ENCODE results near the gene PCP4L1.
"Not testable (repeated sequence)": the region's sequence is repeated elsewhere in the genome, so short reads cannot be mapped to it uniquely, and the experiment has no call there.

The PCP4L1 gene

GRCh38 chr1:161228032-161228431 lies 30.5 kb upstream of the PCP4L1 start:
- DNase-seq (ENCODE audit: low read depth): peak; percentile 30

GRCh38 chr1:161229896-161230295 lies 28.6 kb upstream of the PCP4L1 start:
- peak; percentile 43 for DNase-seq (ENCODE audit: low read depth)

- no peak for DNase-seq (ENCODE audit: low read depth)
These were observed 27.8 kb upstream of the PCP4L1 start for GRCh38 chr1:161230762-161231161.

GRCh38 chr1:161233102-161233501 lies 25.4 kb upstream of the PCP4L1 start:
- DNase-seq (ENCODE audit: low read depth): no peak

GRCh38 chr1:161235957-161236775 lies 22.4 kb upstream of the PCP4L1 start:
- no peak for DNase-seq (ENCODE audit: low read depth)

DNA sequence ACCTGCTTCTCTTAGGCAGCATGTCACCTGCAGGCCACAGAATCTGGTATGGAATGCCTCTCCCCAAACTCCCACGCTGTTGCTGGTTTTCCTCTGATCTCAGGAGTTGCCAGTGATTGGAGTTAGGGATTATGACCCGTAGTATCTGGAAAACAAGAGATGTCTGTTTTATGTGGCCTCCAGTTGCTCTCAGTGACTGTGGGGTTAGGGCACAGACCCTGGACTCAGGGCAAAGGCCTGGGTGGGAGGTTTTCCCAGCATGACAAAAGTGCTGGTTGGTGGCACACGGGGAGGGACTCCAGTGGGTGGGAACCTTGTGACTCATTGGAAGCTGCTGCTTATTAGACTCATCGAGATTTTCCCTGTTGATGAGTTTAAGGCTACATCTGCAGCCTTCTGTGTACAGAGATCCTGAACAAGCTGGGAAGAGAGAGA lies 20.5 kb upstream of the PCP4L1 start, which contains the start of gene NR1I3:
TSS of gene NR1I3 (minus strand) at position 165 of the 435 bp plus-strand sequence. CDS start 1,638 bp downstream, outside the sequence.
- peak; percentile 46 for DNase-seq (ENCODE audit: low read depth)

DNA sequence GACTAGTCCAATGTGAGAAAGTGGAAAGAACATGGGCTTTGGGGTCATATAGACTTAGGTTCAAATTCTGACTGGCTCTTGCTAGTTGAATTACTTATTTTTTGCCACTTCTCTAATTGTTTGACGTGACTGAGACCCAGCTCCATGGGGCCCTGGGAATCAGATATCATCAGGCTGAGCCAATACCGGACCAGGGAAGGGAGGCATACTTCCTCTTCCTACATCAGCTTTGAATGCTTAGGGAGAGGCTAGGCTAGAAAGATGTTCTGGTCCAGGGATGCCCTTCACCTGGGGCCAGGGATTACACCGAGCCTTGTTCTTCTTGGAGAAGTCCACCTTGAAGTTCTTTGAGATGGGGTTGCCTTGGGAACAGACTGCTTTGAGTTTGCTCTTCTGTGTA lies 16.9 kb upstream of the PCP4L1 start:
- DNase-seq (ENCODE audit: low read depth): no peak

- peak; percentile 62 for DNase-seq (ENCODE audit: low read depth)
These were observed 16.2 kb upstream of the PCP4L1 start for GRCh38 chr1:161242313-161242712.

DNA sequence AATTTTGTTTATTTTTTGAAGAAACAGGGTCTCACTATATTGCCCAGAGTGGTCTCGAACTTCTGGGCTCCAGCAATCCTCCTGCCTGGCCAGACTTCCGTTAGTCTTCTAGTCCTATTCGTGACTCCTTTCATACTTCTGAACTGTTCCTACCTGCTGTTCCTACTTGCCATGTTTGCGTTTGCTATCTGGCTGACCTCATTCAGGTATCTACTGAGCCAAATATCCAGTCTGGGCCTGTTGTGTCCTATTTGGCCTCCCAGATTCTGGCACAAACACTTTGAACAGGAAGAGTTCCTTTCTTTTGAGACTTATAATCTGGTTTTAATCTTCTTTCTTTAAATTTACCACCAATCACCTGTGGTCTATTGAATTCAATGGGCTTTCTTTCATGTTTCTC lies 13.7 kb upstream of the PCP4L1 start:
- DNase-seq (ENCODE audit: low read depth): no peak

DNA sequence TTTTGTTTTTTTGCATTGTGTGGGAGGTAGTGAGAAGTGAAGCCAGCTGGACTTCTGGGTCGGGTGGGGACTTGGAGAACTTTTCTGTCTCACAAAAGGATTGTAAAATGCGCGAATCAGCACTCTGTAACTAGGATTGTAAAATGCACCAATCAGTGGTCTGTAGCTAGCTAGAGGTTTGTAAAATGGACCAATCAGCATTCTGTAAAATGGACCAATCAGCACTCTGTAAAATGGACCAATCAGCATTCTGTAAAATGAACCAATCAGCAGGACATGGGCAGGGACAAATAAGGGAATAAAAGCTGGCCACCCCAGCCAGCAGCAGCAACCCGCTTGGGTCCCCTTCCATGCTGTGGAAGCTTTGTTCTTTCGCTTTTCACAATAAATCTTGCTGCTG lies 8.4 kb upstream of the PCP4L1 start:
- DNase-seq (ENCODE audit: low read depth): not testable (repeated sequence)

GRCh38 chr1:161250829-161251228 lies 7.7 kb upstream of the PCP4L1 start:
- no peak for DNase-seq (ENCODE audit: low read depth)

DNA sequence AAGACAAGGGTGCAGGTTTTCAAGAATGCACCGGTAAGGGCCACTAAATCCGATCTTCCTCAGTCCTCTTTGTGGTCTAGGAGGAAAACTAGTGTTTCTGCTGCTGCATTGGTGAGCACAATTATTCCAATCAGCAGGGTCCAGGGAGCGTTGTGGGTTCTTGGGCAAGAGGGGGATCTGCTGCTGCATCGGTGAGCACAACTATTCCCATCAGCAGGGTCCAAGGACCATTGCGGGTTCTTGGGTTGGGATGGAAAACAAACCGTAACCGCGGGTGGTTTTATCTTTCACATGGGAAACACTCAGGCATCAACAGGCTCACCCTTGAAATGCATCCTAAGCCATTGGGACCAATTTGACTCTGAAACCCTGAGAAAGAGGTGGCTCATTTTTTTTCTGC lies 7.0 kb upstream of the PCP4L1 start:
- DNase-seq (ENCODE audit: low read depth): no peak

DNA sequence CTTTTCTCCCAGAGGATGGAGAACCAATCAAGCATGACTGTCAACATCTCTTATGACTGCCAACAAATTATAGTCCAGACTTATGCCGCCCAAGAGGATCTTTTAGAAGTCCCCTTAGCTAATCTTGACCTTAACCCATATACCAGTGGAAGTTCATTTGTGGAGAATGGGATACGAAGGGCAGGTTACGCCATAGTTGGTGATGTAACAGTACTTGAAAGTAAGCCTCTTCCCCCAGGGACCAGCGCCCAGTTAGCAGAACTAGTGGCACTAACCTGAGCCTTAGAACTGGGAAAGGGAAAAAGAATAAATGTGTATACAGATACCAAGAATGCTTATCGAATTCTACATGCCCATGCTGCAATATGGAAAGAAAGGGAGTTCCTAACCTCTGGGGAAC lies 3.2 kb upstream of the PCP4L1 start:
- not testable (repeated sequence) for DNase-seq (ENCODE audit: low read depth)

- not testable (repeated sequence) for DNase-seq (ENCODE audit: low read depth)
These were observed 2.5 kb upstream of the PCP4L1 start for GRCh38 chr1:161255955-161256520.

DNA sequence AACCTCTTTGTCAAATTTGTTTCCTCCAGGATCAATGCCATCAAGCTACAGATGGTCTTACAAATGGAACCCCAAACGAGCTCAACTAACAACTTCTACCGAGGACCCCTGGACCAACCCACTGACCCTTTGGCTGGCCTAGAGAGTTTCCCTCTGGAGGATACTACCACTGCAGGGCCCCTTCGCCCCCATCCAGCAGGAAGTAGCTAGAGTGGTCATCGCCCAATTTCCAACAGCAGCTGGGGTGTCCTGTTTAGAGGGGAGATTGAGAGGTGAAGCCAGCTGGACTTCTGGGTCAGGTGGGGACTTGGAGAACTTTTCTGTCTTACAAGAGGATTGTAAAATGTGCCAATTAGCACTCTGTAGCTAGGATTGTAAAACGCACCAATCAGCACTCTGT lies 1.4 kb upstream of the PCP4L1 start:
- DNase-seq (ENCODE audit: low read depth): not testable (repeated sequence)

DNA sequence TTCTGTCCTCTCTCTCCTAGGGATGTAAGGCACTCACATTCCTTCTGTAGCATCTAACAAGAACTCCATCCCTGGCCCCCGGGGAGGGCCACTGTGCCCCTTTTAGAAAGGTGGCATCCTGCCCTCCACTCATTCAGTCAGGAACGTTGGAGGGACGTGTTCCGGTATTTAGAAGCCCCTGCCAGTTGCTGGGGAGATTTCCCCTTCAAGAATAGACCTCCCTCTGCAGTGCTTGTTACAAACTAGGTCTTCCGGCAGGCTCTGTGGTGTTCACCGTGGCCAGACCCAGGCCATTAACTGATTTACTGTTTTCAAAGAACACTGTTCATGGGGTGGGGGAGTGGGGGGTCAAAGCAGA lies 779 bp downstream of the PCP4L1 start:
- DNase-seq (ENCODE audit: low read depth): no peak

DNA sequence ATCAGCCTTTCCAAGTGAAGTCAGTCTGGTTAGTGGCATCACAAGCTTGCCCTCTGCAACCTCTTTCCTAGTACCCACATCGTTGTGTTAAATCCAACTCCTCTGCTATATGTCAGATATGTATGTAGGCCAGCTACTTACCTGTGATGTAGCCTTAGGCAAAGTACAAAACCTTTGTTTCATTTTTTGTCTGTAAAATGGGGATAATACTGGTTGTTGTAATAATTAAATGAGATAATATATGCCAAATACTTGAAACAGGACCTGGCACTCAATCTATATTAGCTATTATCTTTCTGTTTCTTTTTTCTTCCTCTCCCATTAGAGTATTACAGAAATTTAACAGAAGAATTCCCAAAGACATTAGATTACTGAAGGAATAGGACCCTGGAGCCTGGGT lies 1.2 kb downstream of the PCP4L1 start:
- no peak for DNase-seq (ENCODE audit: low read depth)

GRCh38 chr1:161260376-161261260 lies 2.1 kb downstream of the PCP4L1 start:
- DNase-seq (ENCODE audit: low read depth): no peak

DNA sequence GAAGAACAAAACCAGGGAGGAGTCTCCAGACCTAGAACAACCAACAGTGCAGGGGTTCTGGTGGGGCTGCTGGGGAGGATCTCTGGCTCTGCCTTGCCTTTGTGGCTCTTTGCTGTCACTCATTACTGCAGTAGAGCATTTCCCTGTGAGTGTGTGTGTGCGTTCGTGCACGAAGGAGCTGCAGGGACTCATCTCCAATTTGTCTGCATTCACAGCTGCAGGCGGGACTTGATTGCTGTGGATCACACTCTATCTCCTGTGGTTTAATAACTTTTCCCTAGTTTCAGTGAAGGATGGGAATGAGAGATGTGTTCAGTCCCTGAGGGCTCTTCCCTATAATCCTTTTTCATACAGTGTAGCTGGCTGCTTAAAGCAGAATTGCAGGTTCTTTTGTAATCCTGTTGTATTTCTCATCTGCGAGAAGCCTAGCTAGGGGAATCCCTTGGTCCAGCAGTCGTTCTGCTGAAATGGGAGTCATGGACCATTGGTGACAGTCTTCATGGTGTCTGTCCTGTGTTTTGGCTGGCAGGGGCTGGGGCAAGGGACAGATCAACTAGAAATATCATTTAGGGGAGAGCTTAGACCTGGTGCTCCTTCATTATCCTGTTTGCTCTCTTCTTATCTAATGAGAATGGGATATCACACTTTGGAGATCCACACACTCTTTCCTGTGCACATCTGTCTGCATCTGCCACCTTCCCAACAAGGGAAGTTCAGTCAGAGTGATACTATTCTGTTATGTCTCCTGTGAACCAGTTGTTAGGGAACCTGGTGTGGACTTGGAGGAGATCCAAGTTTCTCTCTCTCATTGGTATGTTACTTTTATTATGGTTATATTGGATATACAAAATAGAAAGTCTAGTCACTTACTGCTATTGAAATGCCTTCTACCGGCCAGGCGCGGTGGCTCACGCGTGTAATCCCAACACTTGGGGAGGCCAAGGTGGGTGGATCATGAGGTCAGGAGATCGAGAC lies 3.0 kb downstream of the PCP4L1 start:
- DNase-seq (ENCODE audit: low read depth): no peak

- no peak for DNase-seq (ENCODE audit: low read depth)
These were observed 6.8 kb downstream of the PCP4L1 start for GRCh38 chr1:161265305-161265704.

- DNase-seq (ENCODE audit: low read depth): peak; percentile 42
These were observed 7.7 kb downstream of the PCP4L1 start for GRCh38 chr1:161266202-161266601.

Data from ELR (cell line).